HUES48 (cell line): Measurements from ENCODE around the gene TAF1.
A peak's percentile ranks its signal among the peaks of the same experiment; 100 is the strongest.
"Not testable (repeated sequence)": the region's sequence is repeated elsewhere in the genome, so short reads cannot be mapped to it uniquely, and the experiment has no call there.

Experiments
- H3K27ac ChIP-seq: one replicate; pipeline ENCODE4 v1.7.0; 2013; ENCODE audit warnings: low read depth, low read length, inconsistent platforms
- H3K27me3 ChIP-seq: 2 replicates; pipeline ENCODE4 v1.6.1; 2013; ENCODE audit warnings: mild to moderate bottlenecking, low read length; ENCODE audit not compliant: control insufficient read depth, insufficient read depth
- H3K36me3 ChIP-seq: 2 replicates; pipeline ENCODE4 v1.6.1; 2013; ENCODE audit warnings: low read length; ENCODE audit not compliant: control insufficient read depth, insufficient read depth
- H3K4me1 ChIP-seq: 2 replicates; pipeline ENCODE4 v1.6.1; 2013; ENCODE audit warnings: mild to moderate bottlenecking, low read length; ENCODE audit not compliant: control insufficient read depth, insufficient read depth
- H3K4me3 ChIP-seq: 2 replicates; pipeline ENCODE4 v1.5.1; 2013; ENCODE audit warnings: mild to moderate bottlenecking, low read depth, low read length
- H3K9ac ChIP-seq: 2 replicates; pipeline ENCODE4 v1.6.1; 2013; ENCODE audit warnings: mild to moderate bottlenecking, low read depth, low read length, moderate library complexity
- H3K9me3 ChIP-seq: 2 replicates; pipeline ENCODE4 v1.6.1; 2013; ENCODE audit warnings: low read length; ENCODE audit not compliant: control insufficient read depth, insufficient read depth

TAF1 gene

GRCh38 chrX:71464968-71465367 lies 98.8 kb downstream of the TAF1 start:
- H3K27ac ChIP-seq = no peak overlapping the region
- H3K9ac ChIP-seq = no peak overlapping the region
- no peaks in the 10 kb centered on the region for H3K27me3 ChIP-seq
- peaks cover 55% of the 10 kb centered on the region for H3K36me3 ChIP-seq
- H3K9me3 ChIP-seq = peaks cover 20% of the 10 kb centered on the region; the same call in 1 of the 2 replicates
- no peaks in the 10 kb centered on the region for H3K4me1 ChIP-seq
- H3K4me3 ChIP-seq = no peak overlapping the region

- Histone ChIP-seq H3K4me3 (no peak overlapping the region), H3K36me3 (peaks cover 34% of the 10 kb centered on the region), H3K27ac (no peak overlapping the region), H3K4me1 (no peaks in the 10 kb centered on the region), H3K27me3 (no peaks in the 10 kb centered on the region), H3K9ac (no peak overlapping the region), H3K9me3 (peaks cover 19% of the 10 kb centered on the region)
These were observed 100.9 kb downstream of the TAF1 start for GRCh38 chrX:71466979-71467523.

GRCh38 chrX:71475785-71476540 lies 109.8 kb downstream of the TAF1 start:
- Histone ChIP-seq H3K4me1 (no peaks in the 10 kb centered on the region), H3K9ac (no peak overlapping the region), H3K9me3 (peaks cover 14% of the 10 kb centered on the region), H3K36me3 (no peaks in the 10 kb centered on the region), H3K27ac (no peak overlapping the region), H3K27me3 (no peaks in the 10 kb centered on the region), H3K4me3 (no peak overlapping the region)

GRCh38 chrX:71482228-71482958 lies 116.2 kb downstream of the TAF1 start:
- H3K27me3 ChIP-seq = no peaks in the 10 kb centered on the region
- H3K9ac ChIP-seq = no peak overlapping the region
- H3K4me3 ChIP-seq = no peak overlapping the region
- no peaks in the 10 kb centered on the region for H3K36me3 ChIP-seq
- no peak overlapping the region for H3K27ac ChIP-seq
- peaks cover 13% of the 10 kb centered on the region for H3K9me3 ChIP-seq
- no peaks in the 10 kb centered on the region for H3K4me1 ChIP-seq

- H3K9ac ChIP-seq = no peak overlapping the region
- peaks cover 19% of the 10 kb centered on the region for H3K9me3 ChIP-seq
- H3K27me3 ChIP-seq = peaks cover 10% of the 10 kb centered on the region
- no peak overlapping the region for H3K27ac ChIP-seq
- no peak overlapping the region for H3K4me3 ChIP-seq
- H3K4me1 ChIP-seq = no peaks in the 10 kb centered on the region
- H3K36me3 ChIP-seq = no peaks in the 10 kb centered on the region
These were observed 121.7 kb downstream of the TAF1 start for GRCh38 chrX:71487814-71488213.

- H3K4me1 ChIP-seq = no peaks in the 10 kb centered on the region
- H3K27ac ChIP-seq = no peak overlapping the region
- H3K9ac ChIP-seq = no peak overlapping the region
- peaks cover 15% of the 10 kb centered on the region for H3K27me3 ChIP-seq
- H3K36me3 ChIP-seq = no peaks in the 10 kb centered on the region
- no peak overlapping the region for H3K4me3 ChIP-seq
- H3K9me3 ChIP-seq = peaks cover 21% of the 10 kb centered on the region
These were observed 123.4 kb downstream of the TAF1 start for GRCh38 chrX:71489540-71489939.

- Histone ChIP-seq H3K9me3 (peaks cover 28% of the 10 kb centered on the region), H3K36me3 (no peaks in the 10 kb centered on the region), H3K27me3 (peaks cover 15% of the 10 kb centered on the region), H3K4me3 (peak overlapping the region; percentile 53), H3K27ac (no peak overlapping the region), H3K4me1 (no peaks in the 10 kb centered on the region), H3K9ac (no peak overlapping the region)
These were observed 126.3 kb downstream of the TAF1 start for GRCh38 chrX:71492231-71493065.

GRCh38 chrX:71493111-71493613 lies 127.0 kb downstream of the TAF1 start:
- H3K4me1 ChIP-seq = no peaks in the 10 kb centered on the region
- no peak overlapping the region for H3K9ac ChIP-seq
- H3K27ac ChIP-seq = no peak overlapping the region
- peaks cover 28% of the 10 kb centered on the region for H3K9me3 ChIP-seq
- no peaks in the 10 kb centered on the region for H3K36me3 ChIP-seq
- peaks cover 15% of the 10 kb centered on the region for H3K27me3 ChIP-seq
- no peak overlapping the region for H3K4me3 ChIP-seq

GRCh38 chrX:71495979-71496378 lies 129.8 kb downstream of the TAF1 start:
- not testable (repeated sequence) for H3K36me3 ChIP-seq, H3K9ac ChIP-seq, H3K4me3 ChIP-seq, H3K4me1 ChIP-seq, H3K27ac ChIP-seq
- Histone ChIP-seq H3K9me3 (peaks cover 25% of the 10 kb centered on the region), H3K27me3 (peaks cover 15% of the 10 kb centered on the region)

- Histone ChIP-seq H3K9me3 (peaks cover 23% of the 10 kb centered on the region), H3K27me3 (peaks cover 15% of the 10 kb centered on the region), H3K4me1 (no peaks in the 10 kb centered on the region), H3K36me3 (no peaks in the 10 kb centered on the region), H3K27ac (no peak overlapping the region), H3K9ac (no peak overlapping the region), H3K4me3 (no peak overlapping the region)
These were observed 130.3 kb downstream of the TAF1 start for GRCh38 chrX:71496476-71496875.
